Astrocyte of the hippocampus (primary cell): ENCODE data around the gene BOLA2B.
"Not testable (repeated sequence)": the region's sequence is repeated elsewhere in the genome, so short reads cannot be mapped to it uniquely, and the experiment has no call there.

Experiments
- DNase-seq: peaks from one replicate; pipeline ENCODE4 v3.0.0; 2011; ENCODE audit warnings: low read depth, low spot score

BOLA2B gene

DNA sequence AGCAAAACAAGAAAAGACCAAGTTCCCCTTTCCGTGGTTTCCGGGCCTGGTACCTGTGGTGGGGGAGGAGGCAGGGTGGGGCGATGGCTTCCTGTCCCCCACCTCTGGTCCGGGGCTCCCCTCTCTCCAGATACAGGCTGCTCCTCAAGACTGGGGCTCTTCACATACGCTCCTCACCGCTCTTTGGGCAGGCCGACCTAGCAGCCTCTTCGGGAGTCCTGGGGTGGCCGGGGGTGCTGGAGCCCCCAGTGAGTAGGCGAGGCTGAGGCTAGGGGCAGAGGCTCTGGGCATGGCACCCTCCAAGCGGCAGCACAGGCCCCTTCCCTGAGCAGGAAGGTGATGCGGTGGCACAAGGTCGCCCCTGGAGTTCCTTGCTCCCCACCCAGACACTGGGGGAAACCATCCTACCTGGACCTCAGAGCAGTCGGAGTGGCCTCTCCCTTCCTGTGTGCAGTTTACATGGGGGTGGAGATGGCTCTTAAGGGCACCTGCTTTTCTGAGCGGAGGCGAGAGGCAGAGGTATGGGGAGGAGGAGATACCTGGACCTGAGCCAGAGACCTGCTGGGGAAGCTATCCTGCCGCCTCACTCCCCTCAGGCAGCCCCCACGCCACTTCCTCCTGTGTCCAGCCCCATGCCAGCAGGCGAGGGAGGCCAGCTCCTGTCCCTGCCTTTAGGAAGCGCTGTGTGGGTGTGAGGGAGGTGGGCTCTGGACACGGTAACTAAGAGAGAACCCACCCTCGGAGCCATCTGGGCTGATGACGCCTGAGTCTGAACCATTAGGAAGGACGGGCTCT is 9.2 kb downstream of the BOLA2B start:
- DNase-seq: no peak

DNA sequence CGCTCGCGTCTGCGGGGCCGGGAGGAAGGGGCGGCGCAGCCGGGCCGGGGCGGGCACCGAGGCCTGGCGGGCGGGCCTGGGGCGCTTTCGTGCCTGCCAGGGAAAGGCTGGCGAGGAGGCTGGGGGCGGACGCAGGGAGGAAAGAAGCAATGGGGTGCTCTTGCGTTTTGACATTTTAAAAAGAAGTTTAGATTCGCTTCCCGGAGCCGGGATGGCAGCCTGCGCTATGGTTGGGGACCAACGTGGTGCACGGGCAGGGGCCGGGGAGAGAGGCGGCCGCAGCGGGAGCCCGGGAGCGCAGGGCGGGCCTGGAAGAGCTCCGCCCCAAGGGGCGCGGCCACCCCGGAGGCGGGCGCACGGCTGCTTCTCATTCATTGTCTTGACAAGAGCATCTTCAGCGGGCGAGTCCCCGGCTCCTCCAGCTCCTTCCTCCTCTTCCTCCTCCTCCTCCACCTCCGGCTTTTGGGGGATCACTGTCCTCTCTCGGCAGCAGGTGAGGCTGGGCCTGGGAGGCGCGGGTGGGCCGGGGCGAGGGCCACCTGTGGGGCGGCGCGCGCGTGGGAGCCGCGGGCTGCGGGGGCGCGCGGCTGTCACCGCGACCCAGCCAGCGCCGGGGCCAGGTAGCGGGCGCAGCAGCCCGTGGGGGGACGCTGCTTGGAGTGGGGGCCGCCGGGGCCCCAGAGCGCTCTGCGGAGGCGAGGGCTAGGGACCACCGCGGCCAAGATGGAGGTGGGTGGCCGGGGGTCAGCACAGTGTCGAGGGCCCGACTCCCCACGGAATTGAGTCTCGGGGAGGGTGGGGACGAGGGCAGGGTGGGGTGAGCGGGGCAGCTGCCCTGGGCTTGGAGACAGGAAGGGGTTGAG is 10.0 kb downstream of the BOLA2B start, which contains the start of gene CORO1A:
CORO1A (plus strand) TSS at position 370 of the 863 bp plus-strand sequence. CDS start 1,608 bp downstream, outside the sequence.
- DNase-seq: peak; percentile 88

DNA sequence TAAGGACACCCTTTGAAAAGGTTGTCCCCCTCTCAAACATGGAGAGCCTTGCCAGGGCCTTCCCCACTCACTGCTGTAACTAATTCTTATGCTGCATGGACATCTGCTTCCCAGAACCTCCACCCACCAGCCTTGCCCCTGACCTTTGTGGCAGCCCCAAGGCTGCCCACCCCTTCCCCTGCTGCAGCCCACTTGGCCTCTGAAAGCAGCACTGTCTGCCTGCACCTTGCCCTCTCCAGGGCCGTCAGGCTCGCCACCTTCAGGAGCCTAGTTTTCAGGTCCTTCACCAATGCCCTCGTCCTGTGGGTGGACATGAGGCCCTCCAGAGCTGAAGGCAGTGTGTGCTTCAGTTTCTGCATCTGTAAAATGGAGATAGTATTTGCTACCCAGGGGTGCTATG is 12.7 kb downstream of the BOLA2B start:
- no peak for DNase-seq

DNA sequence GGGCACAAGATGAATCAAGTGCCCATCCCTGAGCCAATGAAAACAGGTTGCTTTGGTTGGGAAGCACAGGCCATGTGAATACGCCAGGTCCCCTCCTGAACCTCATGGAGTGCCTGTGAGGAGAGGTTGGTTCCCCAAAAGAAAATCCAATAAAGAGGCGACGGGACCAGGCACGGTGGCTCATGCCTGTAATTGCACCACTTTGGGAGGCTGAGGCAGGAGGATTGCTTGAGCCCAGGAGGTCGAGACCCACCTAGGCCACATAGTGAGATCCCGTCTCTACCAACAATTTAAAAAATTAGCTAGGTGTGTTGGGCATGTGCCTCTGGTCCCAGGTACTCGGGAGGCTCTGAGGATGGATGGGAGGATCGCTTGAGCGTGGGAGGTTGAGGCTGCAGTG is 13.5 kb downstream of the BOLA2B start:
- no peak for DNase-seq

DNA sequence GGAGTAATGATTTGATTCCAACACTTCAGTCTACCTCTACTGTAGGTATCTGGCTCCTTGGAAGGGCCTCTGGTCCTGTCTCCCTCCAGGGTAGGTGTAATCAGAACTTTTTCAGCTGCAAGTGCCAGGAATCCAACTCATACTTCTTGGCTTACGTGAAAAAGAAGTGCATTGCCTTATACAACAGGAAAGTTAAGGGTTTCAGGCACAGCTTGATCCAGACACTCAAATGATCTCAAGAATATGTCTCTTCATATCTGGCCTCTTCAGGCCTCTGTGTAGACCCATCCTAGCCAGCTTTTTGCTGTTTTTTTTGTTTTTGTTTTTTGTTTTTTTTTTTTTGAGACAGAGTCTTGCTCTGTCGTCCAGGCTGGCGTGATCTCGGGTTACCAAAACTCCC is 14.3 kb downstream of the BOLA2B start:
- DNase-seq: no peak

GRCh38 chr16:30176876-30177275 is 16.6 kb downstream of the BOLA2B start:
- not testable (repeated sequence) for DNase-seq

- DNase-seq: no peak
Observed at GRCh38 chr16:30173054-30173453, 20.4 kb downstream of the BOLA2B start.

GRCh38 chr16:30170145-30170544 is 23.3 kb downstream of the BOLA2B start:
- not testable (repeated sequence) for DNase-seq

GRCh38 chr16:30169416-30169815 is 24.1 kb downstream of the BOLA2B start:
- not testable (repeated sequence) for DNase-seq

DNA sequence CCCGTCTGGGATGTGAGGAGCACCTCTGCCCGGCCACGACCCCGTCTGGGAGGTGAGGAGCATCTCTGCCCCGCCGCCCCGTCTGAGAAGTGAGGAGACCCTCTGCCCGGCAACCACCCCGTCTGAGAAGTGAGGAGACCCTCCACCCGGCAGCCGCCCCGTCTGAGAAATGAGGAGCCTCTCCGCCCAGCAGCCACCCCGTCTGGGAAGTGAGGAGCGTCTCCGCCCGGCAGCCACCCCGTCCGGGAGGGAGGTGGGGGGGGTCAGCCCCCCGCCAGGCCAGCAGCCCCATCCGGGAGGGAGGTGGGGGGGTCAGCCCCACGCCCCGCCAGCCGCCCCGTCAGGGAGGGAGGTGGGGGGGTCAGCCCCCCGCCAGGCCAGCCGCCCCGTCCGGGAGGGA is 24.7 kb downstream of the BOLA2B start:
- DNase-seq: not testable (repeated sequence)

- DNase-seq: no peak
Observed at GRCh38 chr16:30166202-30166902, 27.1 kb downstream of the BOLA2B start.

DNA sequence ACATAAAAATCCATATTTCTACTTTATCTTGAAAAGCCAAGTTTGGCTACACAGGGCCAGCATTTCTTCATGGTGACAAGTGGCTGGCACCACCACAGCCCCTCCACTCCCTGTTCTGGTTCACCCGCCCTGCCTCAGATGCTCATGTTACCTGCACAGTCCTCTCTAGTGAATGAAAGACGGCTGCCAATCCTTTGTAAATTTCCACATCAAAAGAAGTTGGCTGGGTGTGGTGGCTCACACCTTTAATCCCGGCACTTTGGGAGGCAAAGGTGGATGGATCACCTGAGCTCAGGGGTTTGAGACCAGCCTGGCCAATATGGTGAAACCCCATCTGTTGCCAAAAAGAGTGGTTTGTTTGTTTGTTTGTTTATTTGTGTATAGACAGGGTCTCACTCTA is 29.9 kb downstream of the BOLA2B start:
- DNase-seq: no peak

- DNase-seq: no peak
Observed at GRCh38 chr16:30157214-30157613, 36.3 kb downstream of the BOLA2B start.

DNA sequence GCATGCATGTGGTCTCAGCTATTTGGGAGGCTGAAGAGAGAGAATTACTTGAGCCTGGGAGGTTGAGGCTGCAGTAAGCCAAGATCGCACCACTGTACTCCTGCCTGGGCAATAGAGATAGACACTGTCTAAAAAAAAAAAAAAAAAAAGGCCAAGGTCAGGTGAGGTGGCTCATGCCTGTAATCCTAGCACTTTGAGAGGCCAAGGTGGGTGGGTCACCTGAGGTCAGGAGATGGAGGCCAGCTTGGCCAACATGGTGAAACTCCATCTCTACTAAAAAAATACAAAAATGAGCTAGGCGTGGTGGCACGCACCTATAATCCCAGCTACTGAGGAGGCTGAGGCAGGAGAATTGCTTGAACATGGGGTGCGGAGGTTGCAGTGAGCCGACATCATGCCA is 38.3 kb downstream of the BOLA2B start:
- DNase-seq: no peak

GRCh38 chr16:30152517-30152916 is 40.9 kb downstream of the BOLA2B start:
- no peak for DNase-seq

DNA sequence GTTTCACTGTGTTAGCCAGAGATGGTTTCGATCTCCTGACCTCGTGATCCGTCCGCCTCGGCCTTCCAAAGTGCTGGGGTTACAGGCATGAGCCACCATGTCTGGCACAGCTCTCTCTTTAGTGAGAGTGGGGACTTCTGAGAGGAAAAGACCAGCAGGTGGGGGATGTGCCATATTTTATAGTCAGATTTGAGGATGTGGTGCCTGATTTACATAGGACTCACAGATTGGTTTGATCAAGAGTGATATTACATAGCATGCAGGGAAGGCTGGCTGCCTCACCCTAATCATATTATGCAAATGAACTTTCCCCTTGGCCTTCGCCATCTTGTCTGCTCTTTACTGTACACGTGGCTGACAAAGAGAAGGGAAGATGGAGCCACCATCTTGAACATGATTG is 42.4 kb downstream of the BOLA2B start:
- DNase-seq: no peak

- DNase-seq: no peak
Observed at GRCh38 chr16:30149250-30149930, 44.1 kb downstream of the BOLA2B start.

GRCh38 chr16:30147843-30148510 is 45.5 kb downstream of the BOLA2B start:
- no peak for DNase-seq

DNA sequence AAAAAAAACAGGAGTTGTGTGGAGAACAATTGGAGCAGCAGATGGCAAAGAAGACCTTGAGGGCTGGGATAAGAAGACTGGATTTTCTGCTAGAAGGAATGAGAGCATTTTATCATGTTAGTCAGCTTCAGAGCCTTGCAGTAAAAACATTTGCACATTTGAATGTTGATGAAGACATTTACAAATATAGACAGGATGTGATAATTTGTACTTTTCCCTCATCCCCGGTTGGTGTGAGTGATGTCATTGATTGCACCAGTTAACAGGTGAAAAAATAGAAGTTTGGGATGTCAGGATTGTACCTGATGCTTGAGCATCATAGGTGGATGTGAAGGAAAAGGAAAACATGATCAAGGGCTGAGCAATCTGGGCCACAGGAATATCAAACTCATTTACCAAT is 47.8 kb downstream of the BOLA2B start:
- no peak for DNase-seq

DNA sequence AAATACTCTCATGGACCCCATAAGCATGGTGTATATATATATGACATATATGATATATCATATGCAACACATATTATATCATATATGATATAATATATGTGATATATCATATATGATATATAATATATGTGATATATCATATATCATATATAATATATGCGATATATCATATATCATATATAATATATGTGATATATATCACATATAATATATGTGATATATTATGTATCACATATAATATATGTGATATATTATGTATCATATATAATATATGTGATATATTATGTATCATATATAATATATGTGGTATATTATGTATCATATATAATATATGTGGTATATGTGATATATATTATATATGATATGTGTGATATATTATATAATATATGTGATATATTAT is 48.5 kb downstream of the BOLA2B start:
- no peak for DNase-seq

- DNase-seq: no peak
Observed at GRCh38 chr16:30144017-30144416, 49.4 kb downstream of the BOLA2B start.
